ENCODE data around the gene SEC14L1. TPM values are rescaled to one million over a fixed set of nuclear protein-coding genes. Genes with fewer than 3 reads are reported as not detected.

SEC14L1 gene
- total RNA-seq, 1 experiment from 2014 or later = 58.6 TPM

- H3K56ac ChIP-seq (ENCODE audit: insufficient read length, low read depth, low read length) = no peak overlapping the region
- H3K14ac ChIP-seq (ENCODE audit: insufficient read depth, low read length) = no peak overlapping the region
- no peak overlapping the region for H2BK120ac ChIP-seq (ENCODE audit: low read depth, low read length, poor library complexity, severe bottlenecking)
- H3K9me3 ChIP-seq (ENCODE audit: control insufficient read depth, low read depth, low read length) = no peaks in the 10 kb centered on the region
- no peak overlapping the region for H3T11ph ChIP-seq (ENCODE audit: low read length)
- Mint-ChIP-seq H3K36me3 (ENCODE audit: insufficient read depth in 1 of 3, low read depth in 3 of 3) (no peaks in the 10 kb centered on the region; a peak in 1 of 7 replicates), H3K4me1 (peaks cover 37 to 39% of the 10 kb centered on the region in 2 experiments), H3K4me3 (no peak overlapping the region), H3K27ac (no peak overlapping the region), H3K9me3 (no peaks in the 10 kb centered on the region; a peak in 2 of 5 replicates), H3K27me3 (ENCODE audit: low read depth) (no peaks in the 10 kb centered on the region)
- no peaks in the 10 kb centered on the region for H3K79me1 ChIP-seq (ENCODE audit: insufficient read depth, low read depth, low read length, poor library complexity, severe bottlenecking)
- H3K27me3 ChIP-seq (ENCODE audit: insufficient read depth, low read length) = no peaks in the 10 kb centered on the region
- H3K23ac ChIP-seq (ENCODE audit: insufficient read length, low read depth, low read length) = no peak overlapping the region
- no peak overlapping the region for H2AFZ ChIP-seq (ENCODE audit: low read length)
- peak; percentile 56 for DNase-seq
- no peaks in the 10 kb centered on the region; the same call in 1 of the 2 replicates for H3K4me1 ChIP-seq (ENCODE audit: insufficient read depth, low read length)
- H2BK12ac ChIP-seq (ENCODE audit: insufficient read length, low read depth, low read length) = no peak overlapping the region
- no peaks in the 10 kb centered on the region for H3K79me2 ChIP-seq (ENCODE audit: insufficient read depth, low read length)
- H4K20me1 ChIP-seq (ENCODE audit: control insufficient read depth, insufficient read depth, insufficient read length) = no peaks in the 10 kb centered on the region
- no peak overlapping the region for H3K9ac ChIP-seq (ENCODE audit: extremely low read depth, insufficient read length, low read length)
- TF ChIP-seq CTCF (conservative IDR thresholded peaks at IDR 0.05) = no peak; the same call in 1 of the 3 replicates
- H4K5ac ChIP-seq (ENCODE audit: insufficient read length, low read depth, low read length) = no peak overlapping the region
- no peak overlapping the region for H2BK5ac ChIP-seq (ENCODE audit: insufficient read length, low read length)
- no peak overlapping the region for H3K18ac ChIP-seq (ENCODE audit: insufficient read length, low read depth, low read length)
- no peak overlapping the region for H3K4me2 ChIP-seq (ENCODE audit: insufficient read depth, insufficient read length, low read length)
- no peak overlapping the region for H3K27ac ChIP-seq (ENCODE audit: insufficient read length, low read depth, low read length)
- H2BK20ac ChIP-seq (ENCODE audit: low read depth, low read length, poor library complexity, severe bottlenecking) = no peak overlapping the region
- H3K23me2 ChIP-seq (ENCODE audit: insufficient read length, low read depth, low read length, poor library complexity, severe bottlenecking) = no peaks in the 10 kb centered on the region
- no peak overlapping the region for H2AK5ac ChIP-seq (ENCODE audit: insufficient read length, low read length)
- H3K4ac ChIP-seq (ENCODE audit: low read depth, low read length) = no peak overlapping the region
- H4K91ac ChIP-seq (ENCODE audit: insufficient read length, low read depth, low read length) = no peak overlapping the region
- no peak overlapping the region for H4K8ac ChIP-seq (replicated peaks; ENCODE audit: insufficient read length, low read depth, low read length)
- no peak overlapping the region for H2BK15ac ChIP-seq (ENCODE audit: low read depth, low read length)
- no CpG with 5 or more reads among the region's 8 CpGs for WGBS (ENCODE audit: extremely low coverage, insufficient read length, low lambda C conversion rate)
Observed at GRCh38 chr17:77106874-77107358, 33.9 kb upstream of the SEC14L1 start.
